Measurements from ENCODE around the gene TSC22D1. TPM values are rescaled to one million over a fixed set of nuclear protein-coding genes. Genes with fewer than 3 reads are reported as not detected.
A peak's percentile ranks its signal among the peaks of the same experiment; 100 is the strongest.

TSC22D1 gene
- total RNA-seq, 1 experiment from 2014 or later, result 37.2 TPM

DNA sequence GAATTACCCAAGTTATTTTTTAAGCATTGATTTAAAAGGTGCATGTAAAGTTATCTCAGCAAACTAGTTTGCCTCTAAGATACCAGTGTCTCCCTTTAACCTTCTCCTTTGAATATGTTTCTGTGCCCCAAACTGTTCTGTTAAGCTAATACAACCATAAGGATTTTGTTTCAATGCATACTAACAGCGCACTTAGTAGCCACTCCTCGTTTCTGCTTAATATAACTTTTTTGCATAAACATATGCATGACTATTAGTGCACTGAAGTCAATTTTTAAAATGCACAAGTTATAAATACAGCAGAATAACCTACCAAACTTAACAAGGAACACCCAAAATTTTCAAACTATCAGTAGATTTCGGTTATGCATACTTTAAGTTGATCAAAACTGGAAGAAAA, 123.1 kb downstream of the TSC22D1 start:
- DNase-seq (ENCODE audit: low spot score), result no peak

DNA sequence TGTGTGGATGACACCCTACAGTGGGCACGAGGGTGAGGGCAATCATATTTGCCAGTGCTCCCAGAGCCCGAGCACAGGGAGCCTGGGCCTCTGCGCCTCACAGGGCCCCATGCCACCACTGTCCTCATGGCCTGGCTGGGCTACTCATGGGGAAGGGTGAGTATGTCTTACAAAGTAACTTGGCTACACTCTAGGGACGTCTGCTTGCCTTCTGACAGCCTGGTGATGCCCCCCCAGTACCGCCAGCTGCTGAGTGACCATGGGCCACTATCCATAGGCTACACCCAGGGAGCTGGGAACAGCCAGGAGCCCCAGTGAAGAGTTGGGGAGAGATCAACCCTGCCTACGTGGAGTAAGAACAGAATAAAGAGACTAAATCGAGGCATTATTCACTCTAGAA, 123.7 kb downstream of the TSC22D1 start:
- no peak for DNase-seq (ENCODE audit: low spot score)

DNA sequence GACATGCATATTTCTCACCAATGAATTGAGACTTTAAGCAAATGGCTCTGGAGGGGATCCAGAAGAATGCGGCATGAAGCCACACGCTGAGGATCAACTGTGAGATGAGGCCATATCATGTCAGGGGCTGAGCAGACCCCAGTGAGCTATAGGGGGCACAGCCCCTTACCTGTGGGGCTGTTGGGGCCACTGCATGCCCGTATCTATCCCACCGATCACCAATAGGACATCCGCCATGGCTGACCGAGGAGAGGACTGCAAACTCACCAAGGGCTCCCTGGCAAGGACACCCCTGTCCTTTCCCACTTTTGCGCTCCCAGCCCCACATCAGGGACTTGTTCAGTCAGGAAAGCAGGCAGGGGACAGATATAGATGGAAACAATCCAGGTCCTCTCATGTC, 124.5 kb downstream of the TSC22D1 start:
- DNase-seq (ENCODE audit: low spot score), result no peak

DNA sequence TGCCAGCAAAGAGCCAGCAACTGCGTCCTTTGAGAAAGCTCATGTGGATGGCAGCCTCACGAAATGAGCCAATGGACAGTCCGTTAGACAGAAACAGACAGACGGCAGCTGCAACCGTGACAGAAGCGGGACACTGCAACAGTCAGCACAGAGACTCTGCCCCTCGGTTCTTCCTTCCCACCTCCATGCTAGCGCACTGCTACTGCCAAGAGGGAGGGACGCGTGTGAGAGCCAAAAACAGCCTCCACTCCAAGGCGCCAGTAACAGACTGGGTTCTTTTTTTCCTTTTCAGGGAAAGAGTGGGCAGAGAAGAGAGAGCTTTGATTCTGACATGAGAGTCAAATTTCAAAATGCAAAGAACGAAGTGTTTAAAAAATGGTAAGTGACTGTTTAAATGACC, 125.0 kb downstream of the TSC22D1 start:
- DNase-seq (ENCODE audit: low spot score), result no peak

DNA sequence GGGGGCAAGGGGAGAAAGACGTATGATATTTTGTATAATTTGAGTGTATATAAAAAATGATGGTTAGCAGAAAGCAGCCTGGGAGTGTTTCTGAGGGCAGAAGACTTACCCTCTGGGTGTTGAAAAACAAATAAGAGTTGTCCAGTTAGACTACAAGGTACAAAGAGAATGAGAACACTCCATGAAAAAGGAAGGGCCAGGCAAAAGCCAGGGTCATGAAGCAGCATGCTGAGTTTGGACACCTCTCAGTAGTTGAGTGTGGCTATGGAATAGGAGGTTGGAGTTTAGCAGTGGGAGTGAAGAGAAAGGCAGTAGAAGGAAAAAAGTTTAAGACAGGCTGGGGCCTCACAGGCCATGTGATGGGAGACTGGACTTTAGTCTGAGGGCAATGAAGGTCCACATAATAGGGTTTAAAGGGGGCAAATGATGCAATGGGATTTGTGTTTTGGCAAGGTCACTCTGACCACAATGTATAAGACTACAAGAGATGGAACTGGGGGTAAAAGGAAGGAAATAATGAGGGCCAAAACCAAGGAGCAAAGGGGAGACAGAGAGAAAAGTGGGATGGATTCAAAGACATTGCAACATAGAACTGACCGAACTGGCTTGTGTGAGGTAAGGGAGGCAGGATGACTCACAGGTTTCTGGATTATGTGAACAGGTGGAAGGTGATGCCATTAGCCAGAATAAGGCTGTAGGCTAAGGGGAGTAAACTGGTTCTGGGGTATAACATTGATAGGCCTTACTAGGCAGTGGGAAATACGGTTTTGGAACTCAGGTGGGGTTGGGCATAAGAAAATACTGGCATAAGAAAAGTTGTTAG, 125.9 kb downstream of the TSC22D1 start:
- no peak for DNase-seq (ENCODE audit: low spot score)

DNA sequence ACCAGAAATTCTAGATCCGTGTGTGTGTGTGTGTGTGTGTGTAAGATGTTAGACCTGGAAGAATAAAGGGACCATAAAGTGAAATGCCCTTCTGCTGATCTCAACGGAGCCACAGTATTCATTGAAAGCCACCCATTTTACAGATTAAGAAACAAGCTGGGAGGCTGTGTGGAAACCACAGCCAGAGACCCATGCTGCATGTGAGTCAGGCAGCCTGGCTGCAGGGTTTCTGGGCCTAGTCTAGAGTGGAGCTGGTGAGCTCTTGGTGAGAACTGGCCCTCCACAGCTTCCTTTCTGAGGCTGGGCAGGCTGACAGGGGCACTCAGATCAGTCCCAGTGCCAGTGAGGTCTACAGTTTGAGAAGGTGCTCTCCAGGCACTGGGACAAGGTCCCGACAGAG, 127.3 kb downstream of the TSC22D1 start:
- no peak for DNase-seq (ENCODE audit: low spot score)

DNA sequence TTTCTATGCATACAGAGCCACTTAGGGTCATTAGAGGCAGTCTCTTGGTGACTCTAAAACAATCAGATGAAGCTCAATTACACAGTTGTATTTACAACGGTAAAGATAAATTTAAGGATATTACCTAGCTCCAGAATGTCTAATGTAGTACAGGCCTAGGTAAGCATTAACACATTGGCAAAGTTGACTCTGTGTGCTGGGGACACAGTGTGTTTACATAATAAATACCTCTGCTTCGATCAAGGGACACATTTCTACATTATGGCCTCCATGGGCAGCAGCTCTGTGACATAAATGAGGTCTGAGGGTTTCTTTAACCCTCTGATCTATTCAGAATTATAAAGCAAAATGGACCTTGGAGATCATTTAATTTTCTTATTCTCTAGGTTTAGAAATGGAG, 127.8 kb downstream of the TSC22D1 start:
- DNase-seq (ENCODE audit: low spot score), result no peak

DNA sequence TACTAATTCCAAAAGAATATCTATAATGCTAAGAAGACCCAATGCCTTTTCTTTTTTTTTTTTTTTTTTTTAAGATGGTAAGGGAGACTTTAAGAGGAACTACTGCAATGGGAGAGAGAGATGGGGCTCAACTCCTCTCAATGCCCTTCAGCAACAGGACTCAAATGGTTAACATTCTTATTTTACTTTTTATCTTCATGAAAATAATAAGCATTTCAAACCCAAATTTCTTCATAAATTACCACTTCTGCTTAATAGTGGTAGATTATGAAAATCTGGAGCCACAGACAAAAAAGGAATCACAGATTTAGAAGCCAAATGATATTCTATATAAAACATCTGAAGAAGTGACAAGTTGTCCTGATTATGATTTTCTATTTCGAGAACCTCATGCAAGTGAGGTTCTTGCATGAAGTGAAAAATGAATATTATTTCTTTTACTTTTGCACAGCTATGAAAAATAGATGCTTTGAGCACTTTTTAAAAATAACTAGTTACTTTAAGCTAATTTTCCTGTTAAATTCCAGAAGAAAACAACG, 128.3 kb downstream of the TSC22D1 start:
- no peak for DNase-seq (ENCODE audit: low spot score)

DNA sequence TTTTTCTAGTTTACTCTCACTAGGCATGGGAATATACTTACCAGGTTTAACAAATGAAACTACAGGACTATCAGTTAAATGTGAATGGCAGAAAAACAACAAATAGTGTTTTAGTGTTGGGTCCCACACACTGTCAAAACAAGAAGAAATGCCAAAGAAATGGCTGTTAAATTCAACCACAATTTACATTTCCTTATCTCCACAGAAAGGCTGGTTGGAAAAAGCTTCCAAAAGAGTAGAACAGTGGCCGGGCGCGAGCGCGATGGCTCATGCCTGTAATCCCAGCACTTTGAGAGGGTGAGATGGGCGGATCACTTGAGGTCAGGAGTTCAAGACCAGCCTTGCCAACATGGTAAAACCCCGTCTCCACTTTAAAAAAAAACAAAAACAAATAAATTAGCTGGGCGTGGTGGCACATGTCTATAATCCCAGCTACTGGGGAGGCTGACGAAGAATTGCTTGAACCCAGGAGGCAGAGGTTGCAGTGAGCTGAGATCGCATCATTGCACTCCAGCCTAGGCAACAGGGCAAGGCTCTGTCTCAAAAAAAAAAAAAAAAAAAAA, 136.0 kb downstream of the TSC22D1 start:
- no peak for DNase-seq (ENCODE audit: low spot score)

DNA sequence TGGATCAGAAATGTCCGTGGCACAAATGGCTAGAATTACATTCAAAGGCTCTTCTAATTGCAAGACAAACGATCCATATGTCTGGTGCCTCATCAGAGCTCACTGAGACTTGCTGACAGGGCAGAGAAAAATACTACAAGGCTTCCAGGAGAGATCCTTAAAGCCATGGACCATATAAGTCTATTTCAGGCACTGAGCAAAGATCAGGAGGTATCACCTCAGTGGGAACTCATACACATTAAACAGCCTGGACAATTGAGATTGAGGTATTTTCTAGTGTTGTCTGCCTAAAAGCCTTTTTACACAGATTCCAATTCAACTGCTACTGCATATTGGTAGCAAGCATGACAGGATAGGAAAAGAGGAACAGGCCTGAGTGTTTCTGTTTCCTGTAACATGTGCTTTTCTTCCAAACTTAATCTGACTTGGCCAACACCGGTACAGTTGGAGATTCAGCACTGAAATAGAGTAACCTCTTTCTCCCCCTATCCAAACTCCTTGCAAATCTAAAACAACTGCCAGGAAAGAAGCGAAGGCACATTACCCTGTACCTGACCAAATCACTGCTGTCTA, 136.6 kb downstream of the TSC22D1 start:
- DNase-seq (ENCODE audit: low spot score), result no peak

DNA sequence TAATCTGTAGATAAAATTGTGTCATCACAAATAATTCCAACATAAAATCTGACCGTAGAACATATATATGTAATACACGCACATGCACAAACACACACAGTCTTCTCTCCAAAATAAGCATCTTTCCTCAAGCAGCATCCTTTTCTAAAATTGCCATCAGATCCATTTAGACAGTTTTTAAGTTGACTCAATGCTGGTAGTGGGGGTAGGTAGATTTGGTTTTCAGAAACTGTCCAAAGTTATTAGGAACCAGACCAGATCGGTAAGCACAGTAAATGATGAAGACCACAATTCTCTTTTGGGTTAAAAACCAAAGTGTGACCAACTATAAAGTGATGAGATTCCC, 137.9 kb downstream of the TSC22D1 start:
- DNase-seq (ENCODE audit: low spot score), result no peak

DNA sequence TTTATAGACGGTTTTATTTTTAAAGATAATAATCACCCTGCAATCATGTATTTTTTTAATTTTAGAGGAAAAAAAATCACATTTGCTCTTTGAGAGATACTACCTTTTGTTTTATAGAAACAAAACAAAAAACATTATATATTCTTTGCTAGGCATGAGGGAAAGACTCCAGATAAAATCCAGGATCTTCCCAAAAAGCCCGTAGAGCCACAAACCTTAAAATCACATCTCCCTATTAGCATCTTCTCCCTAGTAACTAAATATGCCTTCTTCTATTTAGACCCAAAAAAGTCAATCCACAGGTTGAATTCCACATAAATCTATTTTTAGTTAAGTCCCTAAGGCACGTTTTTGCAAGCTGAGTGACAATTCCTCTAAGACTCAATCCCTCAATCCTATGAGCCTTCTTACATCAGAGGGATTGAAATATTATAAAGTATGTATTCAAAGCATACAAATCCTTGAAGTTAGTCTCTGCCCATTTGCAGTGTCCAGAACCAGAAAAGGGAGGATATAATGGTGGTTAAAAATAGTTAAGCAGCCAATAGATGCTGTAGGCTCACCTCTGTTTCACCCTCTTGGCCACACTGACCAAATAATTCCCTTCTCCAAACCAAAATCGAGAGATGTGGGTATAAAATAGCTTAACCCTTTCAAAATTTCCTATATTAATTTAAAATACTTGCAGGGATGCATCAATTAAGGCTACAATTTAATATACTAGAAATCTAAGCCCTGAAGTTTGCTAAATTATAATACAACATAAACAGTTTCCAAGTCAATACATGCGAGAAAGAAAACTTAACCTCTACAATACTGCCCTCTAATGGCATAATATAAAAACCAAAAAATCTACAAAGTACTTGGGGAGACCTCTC, 138.5 kb downstream of the TSC22D1 start:
- peak; percentile 54 for DNase-seq (ENCODE audit: low spot score)

DNA sequence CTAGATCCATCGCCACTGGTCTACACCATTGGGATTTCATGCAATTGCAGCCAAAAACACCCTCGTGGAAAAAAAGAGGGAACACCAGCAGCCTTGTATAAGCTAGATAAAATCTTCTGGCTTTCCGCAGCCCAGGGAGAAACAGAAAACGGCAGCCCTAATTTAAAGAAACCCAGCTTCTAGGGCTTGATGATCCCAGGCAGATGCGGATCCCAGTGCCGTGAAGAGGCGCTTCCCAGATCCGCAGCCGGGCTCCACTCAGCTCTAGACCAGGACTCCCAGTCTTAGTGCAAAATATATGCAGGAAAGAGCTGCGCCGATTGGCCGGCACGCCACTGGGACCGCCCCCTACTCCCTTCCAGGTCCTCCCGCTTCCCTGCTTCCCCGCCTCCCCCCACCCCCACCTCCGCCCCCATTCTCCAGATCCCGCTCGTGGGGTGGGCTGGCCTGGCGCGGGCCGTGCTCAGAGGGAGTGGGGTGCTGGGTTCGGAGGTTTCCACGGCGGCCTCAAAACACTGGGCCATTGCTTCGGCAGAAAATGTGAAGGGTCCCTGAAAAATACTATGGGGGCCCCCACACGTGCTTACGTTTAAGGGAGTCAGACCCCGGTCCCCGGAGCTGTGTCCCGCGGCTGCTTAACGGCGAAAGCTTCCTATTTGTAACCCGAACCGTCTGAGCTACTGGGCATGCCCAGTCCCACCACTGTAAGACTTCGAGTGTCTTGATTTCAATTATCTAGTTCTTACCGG, 139.4 kb downstream of the TSC22D1 start:
- peak; percentile 88 for DNase-seq (ENCODE audit: low spot score)

DNA sequence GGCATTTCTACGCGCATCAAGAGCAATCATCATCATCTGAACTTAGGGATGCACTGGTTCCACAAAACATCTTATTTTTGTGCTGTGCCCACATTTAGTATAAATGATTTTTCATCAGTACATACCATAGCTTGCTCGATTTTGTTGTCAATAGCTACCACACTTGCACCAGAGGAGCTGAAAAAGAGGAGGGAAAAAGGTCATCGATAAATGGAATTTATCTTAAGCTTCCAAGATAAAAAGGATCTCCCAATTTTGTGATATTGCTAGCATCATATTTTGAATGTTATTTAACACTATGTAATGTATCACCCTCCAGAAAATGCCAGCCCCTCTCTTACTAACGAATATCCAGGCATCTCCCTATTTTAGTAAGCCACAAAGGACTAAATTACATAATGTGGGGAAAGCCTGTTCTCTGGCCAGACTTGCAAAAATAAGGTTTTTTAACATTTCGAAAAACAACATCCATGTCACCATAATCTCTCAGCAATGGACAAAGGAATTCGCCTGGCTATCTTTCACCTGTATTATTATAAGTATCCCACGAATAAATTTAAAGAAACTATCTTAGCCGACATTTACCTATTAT, 140.1 kb downstream of the TSC22D1 start:
- no peak for DNase-seq (ENCODE audit: low spot score)

DNA sequence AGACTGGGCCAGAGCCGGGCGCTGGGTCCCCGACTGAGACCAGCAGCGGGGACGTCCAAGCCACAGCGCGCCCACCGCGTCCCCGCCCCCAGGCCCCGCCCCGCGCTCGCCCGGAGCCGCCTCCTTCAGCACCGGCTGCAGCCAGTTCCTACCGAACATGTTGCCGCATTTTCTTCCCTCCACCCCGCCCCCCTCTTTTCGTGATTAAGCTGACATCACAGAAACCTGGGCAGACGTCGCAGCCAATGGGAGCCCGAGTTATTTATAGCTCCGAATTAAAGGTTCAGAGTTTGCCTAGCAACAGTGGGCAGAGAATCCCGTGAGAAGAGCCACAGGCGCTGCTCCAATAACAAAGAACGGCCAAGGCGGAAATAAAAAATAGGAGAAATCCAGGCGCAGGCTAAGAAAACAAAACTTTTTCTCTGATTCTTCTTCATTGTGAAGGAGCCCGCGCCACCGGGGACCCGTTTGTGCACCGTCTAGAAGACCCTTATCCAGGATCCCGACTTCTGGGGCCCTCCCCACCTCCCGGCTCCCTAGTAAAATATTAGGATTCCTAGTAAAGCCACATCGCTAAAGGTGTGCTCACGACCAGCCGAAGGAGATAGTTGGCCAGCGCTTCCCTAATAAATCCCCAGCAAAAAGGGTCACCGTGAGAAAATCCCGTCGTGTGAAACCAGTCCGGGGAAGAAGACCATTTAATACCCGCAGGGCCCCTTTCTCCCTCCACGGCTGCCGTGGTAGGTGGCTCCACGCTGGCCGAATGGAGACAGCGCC, 140.8 kb downstream of the TSC22D1 start:
- DNase-seq (ENCODE audit: low spot score), result peak; percentile 94

DNA sequence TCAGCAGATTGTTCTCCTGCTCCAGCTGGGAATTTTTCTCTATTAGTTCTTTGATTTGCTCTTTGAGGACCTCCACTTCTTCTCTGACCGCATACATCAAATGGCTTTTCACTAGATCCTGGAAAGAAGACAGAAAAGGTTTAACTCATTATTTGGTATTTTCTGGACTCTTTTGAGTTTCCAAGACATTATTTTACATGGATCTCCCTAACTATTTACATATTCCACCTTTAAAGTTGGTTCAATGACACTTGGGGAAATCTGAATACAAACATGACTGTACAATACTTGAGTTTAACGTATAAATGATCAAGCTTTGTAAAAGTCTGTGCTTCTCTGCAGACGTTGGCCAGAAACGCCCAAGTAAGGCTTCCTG, 141.4 kb downstream of the TSC22D1 start:
- DNase-seq (ENCODE audit: low spot score), result no peak

DNA sequence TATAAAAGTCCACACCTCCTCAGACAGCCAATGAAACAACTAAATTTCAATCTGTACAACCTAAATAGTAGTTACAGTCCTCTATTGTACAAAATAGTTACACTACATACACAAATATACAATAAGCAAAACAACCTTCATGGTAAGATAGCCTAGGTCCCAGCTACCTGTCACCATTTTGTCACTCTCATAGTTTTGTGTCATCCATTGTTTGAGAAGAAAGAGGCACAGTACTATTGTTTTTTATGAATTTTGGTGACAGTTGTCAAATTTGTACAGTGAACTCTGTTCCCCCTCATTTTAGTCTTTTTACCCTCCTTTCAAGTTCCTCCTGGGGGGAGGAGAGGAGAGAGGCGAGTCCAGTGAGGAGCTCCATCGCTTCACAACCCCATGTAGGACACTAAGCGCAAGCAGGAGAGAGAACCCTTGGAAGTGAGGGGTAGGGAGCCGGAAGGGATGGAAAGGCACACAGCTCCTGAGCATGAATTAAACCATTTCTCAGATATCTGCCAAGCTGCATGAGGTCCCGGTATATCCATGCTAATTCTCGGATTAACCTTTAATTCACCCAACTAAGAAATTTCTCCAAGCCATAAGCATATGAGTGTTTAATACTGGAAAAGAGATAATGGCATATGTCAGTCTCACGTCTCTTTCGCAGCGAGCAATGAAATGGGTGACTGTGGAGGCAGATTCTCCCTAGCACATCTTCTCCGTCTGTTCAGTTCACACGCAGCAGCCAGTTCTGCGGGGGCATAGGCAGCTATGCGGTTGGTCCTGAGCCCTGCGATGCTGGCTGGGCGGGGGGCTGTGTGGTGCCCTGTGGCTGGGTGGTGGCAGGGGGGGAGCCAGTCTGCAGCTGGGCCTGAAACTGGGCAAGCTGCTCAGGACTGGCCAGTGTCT, 142.0 kb downstream of the TSC22D1 start:
- no peak for DNase-seq (ENCODE audit: low spot score)

DNA sequence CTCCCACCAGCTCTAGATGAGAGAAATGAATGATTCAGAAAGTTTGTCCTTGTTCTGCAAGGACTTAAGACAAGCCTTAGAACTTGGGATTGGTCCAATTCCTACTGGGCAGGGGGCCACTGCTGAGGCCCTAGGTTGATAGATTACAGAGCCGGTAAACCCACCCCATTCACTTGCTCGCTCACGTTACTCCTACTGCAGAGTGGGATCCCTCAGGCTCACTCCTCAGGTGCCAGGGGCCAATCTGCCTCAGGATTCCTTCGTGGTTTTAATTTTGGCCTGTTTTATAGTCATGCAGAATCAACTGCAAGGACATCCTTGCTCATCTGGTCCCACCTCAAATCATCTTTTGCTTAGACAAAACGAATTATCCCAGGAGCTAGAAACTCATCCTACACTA, 143.5 kb downstream of the TSC22D1 start:
- no peak for DNase-seq (ENCODE audit: low spot score)

DNA sequence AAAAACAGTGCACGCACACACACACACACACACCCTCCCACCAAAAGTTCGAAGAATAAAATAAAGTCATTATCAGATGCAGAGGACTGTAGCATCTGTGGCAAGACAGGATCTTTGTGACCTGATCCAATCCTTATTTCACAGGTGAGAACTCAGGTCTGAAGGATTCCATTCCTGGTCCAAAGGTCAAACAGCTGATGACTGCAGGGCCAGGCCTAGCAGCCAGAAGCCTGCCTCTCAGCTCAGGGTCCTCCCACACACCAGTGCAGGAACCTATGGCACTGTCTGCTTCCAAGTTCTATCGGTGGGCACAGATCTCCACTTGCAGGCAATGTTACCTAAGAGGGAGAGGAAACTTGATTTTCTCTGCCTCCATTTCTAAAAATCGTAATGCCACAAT, 145.0 kb downstream of the TSC22D1 start:
- no peak for DNase-seq (ENCODE audit: low spot score)
